Tibial artery (tissue), 4 donors: ENCODE results near the gene HSPA8.
A peak's percentile ranks its signal among the peaks of the same experiment; 100 is the strongest.
"Not testable (repeated sequence)": the region's sequence is repeated elsewhere in the genome, so short reads cannot be mapped to it uniquely, and the experiment has no call there.

ENCODE experiments used
- DNase-seq, 2 donors: peaks; one replicate each; pipeline ENCODE4 v3.0.0-alpha.2; 2019
- H3K27ac ChIP-seq, 2 donors: fragments of 200-600 bp; sonication (generic) in 1 of 2; 1 replicate in 1 of 2; 2 replicates in 1 of 2; pipeline ENCODE4 v1.5.1; 2018 to 2019; ENCODE audit warnings: mild to moderate bottlenecking in 1 of 2
- H3K27me3 ChIP-seq, 2 donors: fragments of 200-600 bp; sonication (generic) in 1 of 2; one replicate each; pipeline versions ENCODE4 v1.5.1 to v1.6.0; 2016 to 2019
- H3K36me3 ChIP-seq, 3 donors: fragments of 200-600 bp; sonication (generic) in 2 of 3; one replicate each; pipeline ENCODE4 v1.5.1; 2016 to 2019; ENCODE audit warnings: mild to moderate bottlenecking in 2 of 3
- H3K4me1 ChIP-seq, 4 donors: fragments of 200-600 bp; sonication (generic) in 2 of 4; 1 replicate in 3 of 4; 2 replicates in 1 of 4; pipeline ENCODE4 v1.5.1; 2016 to 2019
- H3K4me3 ChIP-seq, 2 donors: fragments of 200-600 bp; sonication (generic) in 1 of 2; 1 replicate in 1 of 2; 2 replicates in 1 of 2; pipeline ENCODE4 v1.5.1; 2018 to 2019; ENCODE audit warnings: mild to moderate bottlenecking in 2 of 2
- H3K9me3 ChIP-seq, 3 donors: fragments of 200-600 bp; sonication (generic) in 1 of 3; one replicate each; pipeline ENCODE4 v1.5.1; 2016 to 2019
- intact Hi-C: fragments of 100-400 bp; cut with DNase I; formaldehyde crosslinking; loops from one replicate; pipeline ENCODE4 v1.15.0; 2023; ENCODE audit warnings: low total_unique reads
- TF ChIP-seq, protein P1 (sequence below), 2 experiments: fragments of 200-600 bp in 1 of 2; fragments of 450-650 bp in 1 of 2; IDR thresholded peaks; one replicate each; pipeline ENCODE4 v1.5.1; 2017 to 2019; ENCODE audit warnings: antibody characterized with exemption in 2 of 2, mild to moderate bottlenecking in 1 of 2, moderate library complexity in 1 of 2

HSPA8 gene

DNA sequence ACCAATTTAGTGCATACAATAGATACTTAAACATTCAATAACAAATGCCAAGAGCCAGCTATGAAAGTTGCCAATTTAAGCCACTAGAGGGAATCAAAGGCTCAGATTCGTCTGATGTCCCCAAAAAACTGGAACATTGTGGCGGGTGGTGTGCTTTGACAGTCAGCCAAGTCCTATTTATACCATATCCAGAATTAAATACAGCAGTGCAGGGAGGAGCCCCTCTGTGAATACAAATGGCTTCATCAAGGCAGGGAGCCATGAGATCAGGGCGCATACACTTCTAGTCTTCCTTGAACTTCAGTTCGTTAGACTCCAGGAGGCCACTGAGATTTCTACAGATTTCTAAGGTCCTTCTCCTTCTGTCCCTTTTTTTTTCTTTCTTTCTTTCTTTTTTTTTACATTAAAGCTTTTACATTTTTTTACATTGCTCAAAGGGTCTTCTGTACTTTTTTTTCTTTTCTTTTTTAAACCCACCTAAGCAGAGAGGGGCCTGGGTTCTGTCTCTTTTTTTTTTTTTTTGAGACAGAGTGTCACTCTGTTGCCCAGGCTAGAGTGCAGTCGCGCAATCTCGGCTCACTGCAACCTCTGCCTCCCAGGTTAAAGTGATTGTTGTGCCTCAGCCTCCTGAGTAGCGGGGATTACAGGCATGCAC lies 41.5 kb upstream of the HSPA8 start:
- H3K36me3 ChIP-seq: no peaks in the 10 kb centered on the region
- H3K9me3 ChIP-seq: no peaks in the 10 kb centered on the region
- H3K4me3 ChIP-seq: no peak overlapping the region
- H3K27me3 ChIP-seq: no peaks in the 10 kb centered on the region
- TF ChIP-seq, protein P1, sequence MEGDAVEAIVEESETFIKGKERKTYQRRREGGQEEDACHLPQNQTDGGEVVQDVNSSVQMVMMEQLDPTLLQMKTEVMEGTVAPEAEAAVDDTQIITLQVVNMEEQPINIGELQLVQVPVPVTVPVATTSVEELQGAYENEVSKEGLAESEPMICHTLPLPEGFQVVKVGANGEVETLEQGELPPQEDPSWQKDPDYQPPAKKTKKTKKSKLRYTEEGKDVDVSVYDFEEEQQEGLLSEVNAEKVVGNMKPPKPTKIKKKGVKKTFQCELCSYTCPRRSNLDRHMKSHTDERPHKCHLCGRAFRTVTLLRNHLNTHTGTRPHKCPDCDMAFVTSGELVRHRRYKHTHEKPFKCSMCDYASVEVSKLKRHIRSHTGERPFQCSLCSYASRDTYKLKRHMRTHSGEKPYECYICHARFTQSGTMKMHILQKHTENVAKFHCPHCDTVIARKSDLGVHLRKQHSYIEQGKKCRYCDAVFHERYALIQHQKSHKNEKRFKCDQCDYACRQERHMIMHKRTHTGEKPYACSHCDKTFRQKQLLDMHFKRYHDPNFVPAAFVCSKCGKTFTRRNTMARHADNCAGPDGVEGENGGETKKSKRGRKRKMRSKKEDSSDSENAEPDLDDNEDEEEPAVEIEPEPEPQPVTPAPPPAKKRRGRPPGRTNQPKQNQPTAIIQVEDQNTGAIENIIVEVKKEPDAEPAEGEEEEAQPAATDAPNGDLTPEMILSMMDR (IDR thresholded peaks at IDR 0.05): peak; percentile 59 to 72
- peak overlapping the region in 1 of 2 donors; percentile 43 for H3K27ac ChIP-seq
- peak; percentile 68 to 78 for DNase-seq
- peaks cover 0 to 27% (median 12%) of the 10 kb centered on the region in 4 donors for H3K4me1 ChIP-seq
- intact Hi-C loops: loop anchor here (5.0 kb wide), 1 partner anchor 144 kb away; no protein-coding TSS in a partner anchor

DNA sequence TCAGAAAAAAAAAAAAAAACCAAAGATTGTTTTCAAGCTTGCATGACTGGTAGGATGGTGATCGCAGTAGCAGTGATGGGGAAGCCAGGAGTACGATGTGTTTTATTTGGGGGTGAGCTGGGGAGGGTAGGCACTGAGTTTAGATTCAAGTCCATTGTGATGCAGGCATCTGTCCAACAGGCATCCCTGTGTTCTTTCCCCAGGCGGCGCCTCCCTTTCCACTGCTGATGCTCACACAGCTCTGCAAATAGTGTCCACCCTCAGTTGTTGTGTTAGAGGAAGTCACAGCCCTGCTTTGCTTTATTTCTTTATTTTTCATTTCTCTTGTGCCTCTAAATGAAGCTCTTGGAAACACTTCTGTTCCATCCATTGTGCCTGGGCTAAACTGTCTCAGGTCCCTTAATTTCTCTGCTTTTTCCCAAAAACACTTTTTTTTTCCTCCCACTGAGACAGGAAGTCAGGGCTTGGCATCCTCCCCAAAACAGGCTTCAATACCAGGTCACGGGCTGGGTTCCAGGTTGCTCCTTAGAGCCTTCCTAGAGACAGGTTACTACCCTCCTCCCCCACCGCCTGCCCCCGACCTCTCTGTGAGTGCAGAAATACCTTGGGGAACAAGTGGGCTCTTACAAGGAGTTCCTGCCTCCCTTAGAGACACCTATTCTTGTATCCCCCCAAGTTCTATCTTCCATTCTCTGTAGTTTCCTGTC lies 38.6 kb upstream of the HSPA8 start:
- intact Hi-C loops: loop anchor here (5.0 kb wide), 1 partner anchor 147 kb away; no protein-coding TSS in a partner anchor
- no peak for DNase-seq
- H3K27ac ChIP-seq: no peak overlapping the region

DNA sequence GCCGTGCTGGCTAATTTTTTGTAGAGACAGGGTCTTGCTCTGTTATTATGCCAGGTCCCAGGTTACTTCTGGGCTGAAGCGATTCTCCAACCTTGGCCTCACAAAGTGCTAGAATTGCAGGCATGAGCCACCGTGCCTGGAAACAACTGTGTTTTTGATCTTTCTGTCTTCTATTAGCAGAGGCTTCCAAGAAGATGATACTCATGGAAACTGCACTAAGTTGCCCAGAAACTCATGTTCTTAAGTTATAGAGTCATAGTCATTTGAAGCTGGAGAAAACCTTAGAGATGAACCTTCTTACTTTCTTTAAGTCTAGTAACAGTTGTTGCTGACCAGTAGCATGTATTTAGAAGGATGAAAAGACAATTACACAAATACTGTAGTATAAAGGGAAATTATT lies 37.1 kb upstream of the HSPA8 start:
- intact Hi-C loops: no loop called here
- H3K9me3 ChIP-seq: no peaks in the 10 kb centered on the region
- no peak overlapping the region for H3K27ac ChIP-seq

More for the DNA sequence above, 38.6 kb upstream of the HSPA8 start:
- Histone ChIP-seq H3K4me1 (peaks cover 0 to 27% (median 12%) of the 10 kb centered on the region in 4 donors), H3K27me3 (peaks cover 0 to 2% of the 10 kb centered on the region in 2 donors), H3K9me3 (no peaks in the 10 kb centered on the region), H3K36me3 (peaks cover 0 to 11% (median 0%) of the 10 kb centered on the region in 3 donors), H3K4me3 (no peak overlapping the region)
- TF ChIP-seq, protein P1 (IDR thresholded peaks at IDR 0.05): no peak

DNA sequence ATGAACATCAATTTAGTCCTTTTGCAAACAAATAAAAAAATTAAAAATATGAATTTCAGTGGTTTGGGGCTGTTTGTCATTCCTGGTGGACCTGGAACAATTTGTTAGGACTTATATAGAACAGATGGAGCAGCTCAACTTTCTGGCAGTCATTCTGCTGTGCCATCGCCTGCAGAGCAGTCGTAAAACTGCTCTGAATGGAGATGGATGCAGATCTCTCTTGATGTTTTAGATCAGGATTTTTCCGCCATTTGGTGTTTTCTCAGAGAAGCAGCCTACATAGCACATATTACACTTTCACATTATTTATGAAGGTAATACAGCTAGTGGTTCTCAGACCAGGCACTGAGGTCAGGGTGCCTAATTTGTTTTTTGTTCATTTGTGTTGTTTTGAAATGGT lies 31.8 kb upstream of the HSPA8 start:
- Histone ChIP-seq H3K27me3 (peaks cover 0 to 2% of the 10 kb centered on the region in 2 donors), H3K36me3 (peaks cover 0 to 11% (median 0%) of the 10 kb centered on the region in 3 donors), H3K4me1 (no peaks in the 10 kb centered on the region), H3K27ac (no peak overlapping the region), H3K4me3 (no peak overlapping the region), H3K9me3 (no peaks in the 10 kb centered on the region)
- TF ChIP-seq, protein P1 (IDR thresholded peaks at IDR 0.05): no peak
- intact Hi-C loops: no loop called here
- no peak for DNase-seq

More for the DNA sequence above, 37.1 kb upstream of the HSPA8 start:
- Histone ChIP-seq H3K36me3 (peaks cover 0 to 11% (median 0%) of the 10 kb centered on the region in 3 donors), H3K4me1 (peaks cover 0 to 21% (median 9%) of the 10 kb centered on the region in 4 donors), H3K4me3 (no peak overlapping the region), H3K27me3 (peaks cover 0 to 2% of the 10 kb centered on the region in 2 donors)
- no peak for DNase-seq
- TF ChIP-seq, protein P1 (IDR thresholded peaks at IDR 0.05): no peak

DNA sequence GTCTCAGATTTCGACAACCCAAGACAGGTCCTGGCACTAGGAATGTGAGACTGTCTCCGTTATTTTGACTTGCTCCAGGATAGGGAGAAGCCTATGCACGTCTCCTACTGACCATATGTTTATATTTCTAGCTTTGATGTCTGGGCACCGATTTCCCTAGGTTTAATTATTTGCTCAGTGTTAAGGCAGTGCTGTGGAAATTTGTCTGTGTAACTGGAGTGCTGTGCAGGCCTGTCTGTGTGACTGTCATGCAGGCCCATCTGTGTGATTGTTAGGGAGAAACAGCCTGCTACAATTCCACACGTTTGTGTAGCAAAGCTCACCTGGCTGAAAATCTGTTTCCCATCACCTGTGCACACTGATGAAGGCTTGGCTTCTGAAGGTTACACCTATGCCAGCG lies 29.6 kb upstream of the HSPA8 start:
- Histone ChIP-seq H3K36me3 (peaks cover 0 to 5% (median 0%) of the 10 kb centered on the region in 3 donors), H3K4me1 (no peaks in the 10 kb centered on the region), H3K4me3 (no peak overlapping the region), H3K27me3 (no peaks in the 10 kb centered on the region), H3K27ac (no peak overlapping the region), H3K9me3 (no peaks in the 10 kb centered on the region)
- TF ChIP-seq, protein P1 (IDR thresholded peaks at IDR 0.05): no peak
- intact Hi-C loops: no loop called here
- DNase-seq: no peak

DNA sequence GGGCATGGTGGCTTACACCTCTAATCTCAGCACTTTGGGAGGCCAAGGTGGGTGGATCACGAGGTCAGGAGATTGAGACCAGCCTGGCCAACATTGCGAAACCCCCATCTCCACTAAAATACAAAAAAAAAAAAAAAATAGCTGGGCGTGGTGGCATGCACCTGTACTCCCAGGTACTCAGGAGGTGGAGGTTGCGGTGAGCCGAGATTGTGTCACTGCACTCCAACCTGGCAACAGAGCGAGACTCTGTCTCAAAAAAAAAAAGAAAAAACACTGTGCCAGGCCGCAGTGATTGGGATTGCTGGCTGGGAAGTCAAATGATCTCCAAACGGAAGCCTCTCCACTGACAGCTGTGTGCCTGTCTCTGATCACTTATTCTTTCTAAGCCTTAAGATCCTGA lies 28.2 kb upstream of the HSPA8 start:
- H3K9me3 ChIP-seq, H3K27me3 ChIP-seq, intact Hi-C loops: not testable (repeated sequence)

DNA sequence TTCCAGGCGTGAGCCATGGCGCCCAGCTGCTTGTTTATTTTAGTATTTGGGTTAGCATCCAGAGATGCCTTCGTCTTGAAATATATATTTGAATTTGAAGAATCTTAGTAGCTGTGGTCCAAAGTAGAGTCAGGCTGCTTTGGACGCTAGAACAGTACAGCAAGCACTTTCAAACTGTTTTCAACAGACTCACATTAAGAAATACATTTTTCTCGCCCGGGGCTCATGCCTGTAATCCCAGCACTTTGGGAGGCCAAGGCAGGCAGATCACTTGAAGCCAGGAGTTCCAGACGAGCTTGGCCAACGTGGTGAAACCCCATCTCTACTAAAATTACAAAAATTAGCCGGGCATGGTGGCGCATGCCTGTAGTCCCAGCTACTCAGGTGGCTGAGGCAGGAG lies 27.0 kb upstream of the HSPA8 start:
- H3K4me1 ChIP-seq, H3K27ac ChIP-seq, DNase-seq, H3K4me3 ChIP-seq, H3K27me3 ChIP-seq, intact Hi-C loops, H3K9me3 ChIP-seq, H3K36me3 ChIP-seq: not testable (repeated sequence)

More for the DNA sequence above, 28.2 kb upstream of the HSPA8 start:
- not testable (repeated sequence) for H3K27ac ChIP-seq, DNase-seq, H3K4me1 ChIP-seq, H3K4me3 ChIP-seq, H3K36me3 ChIP-seq

DNA sequence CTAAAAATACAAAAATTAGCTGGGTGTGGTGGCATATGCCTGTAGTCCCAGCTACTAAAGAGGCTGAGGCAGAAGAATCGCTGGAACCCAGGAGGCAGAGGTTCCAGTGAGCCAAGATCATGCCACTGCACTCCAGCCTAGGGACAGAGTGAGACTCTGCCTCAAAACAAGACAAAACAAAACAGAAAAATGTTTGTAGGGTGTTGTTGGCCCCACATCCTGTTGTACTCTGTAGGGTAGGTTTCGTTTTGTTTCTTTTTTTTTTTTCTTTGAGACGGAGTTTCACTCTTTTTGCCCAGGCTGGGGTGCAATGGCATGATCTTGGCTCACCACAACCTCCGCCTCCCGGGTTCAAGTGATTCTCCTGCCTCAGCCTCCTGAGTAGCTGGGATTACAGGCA lies 25.7 kb upstream of the HSPA8 start:
- DNase-seq, H3K9me3 ChIP-seq, H3K4me3 ChIP-seq, H3K27ac ChIP-seq, H3K36me3 ChIP-seq, H3K27me3 ChIP-seq, H3K4me1 ChIP-seq, intact Hi-C loops: not testable (repeated sequence)
